Muscle of leg (tissue), 11 donors: Measurements from ENCODE around the gene KIRREL2. TPM values are rescaled to one million over a fixed set of nuclear protein-coding genes. Genes with fewer than 3 reads are reported as not detected.

Experiments
- DNase-seq: peaks from one replicate; pipeline ENCODE4 v3.0.0; 2013
- H3K27ac ChIP-seq: one replicate; pipeline ENCODE4 v1.5.1; 2013; ENCODE audit warnings: mild to moderate bottlenecking, low read length, control low read depth
- H3K27me3 ChIP-seq: one replicate; pipeline ENCODE4 v1.6.1; 2013; ENCODE audit warnings: low read length; ENCODE audit not compliant: control insufficient read depth, insufficient read depth
- H3K36me3 ChIP-seq: one replicate; pipeline ENCODE4 v1.6.1; 2013; ENCODE audit warnings: low read length; ENCODE audit not compliant: control insufficient read depth, insufficient read depth
- H3K4me1 ChIP-seq: one replicate; pipeline ENCODE4 v1.6.1; 2013; ENCODE audit warnings: low read length; ENCODE audit not compliant: control insufficient read depth, insufficient read depth
- H3K4me3 ChIP-seq: one replicate; pipeline ENCODE4 v1.5.1; 2013; ENCODE audit warnings: low read length, control low read depth
- H3K9me3 ChIP-seq: replicated peaks from 2 replicates; pipeline ENCODE4 v1.6.1; 2013; ENCODE audit warnings: low read depth, low read length; ENCODE audit not compliant: control insufficient read depth
- WGBS: methylation state at CpG from one replicate; pipeline ENCODE4 v1.1.5; 2013; ENCODE audit warnings: missing lambda C conversion rate; ENCODE audit not compliant: insufficient coverage; 5-methylcytosine and 5-hydroxymethylcytosine counted together
- polyA plus RNA-seq, 8 donors: library from polyadenylated mRNA; unstranded; fragments of 120-200 nt; gene quantifications; one replicate each; pipeline versions ENCODE4 v1.2.1 to v1.2.3, GENCODE V29; 2013; ENCODE audit warnings: inconsistent platforms in 1 of 8, low replicate concordance in 1 of 8; ENCODE audit not compliant: insufficient read length in 8 of 8, insufficient read depth in 1 of 8
- total RNA-seq: library from RNA; stranded (reverse); fragments of 120-200 nt; gene quantifications from one replicate; pipeline ENCODE4 v1.2.4, GENCODE V29; 2013

Gene KIRREL2
- total and polyA plus RNA-seq, 9 donors, result 0.28 to 1.0 (median 0.48) TPM

DNA sequence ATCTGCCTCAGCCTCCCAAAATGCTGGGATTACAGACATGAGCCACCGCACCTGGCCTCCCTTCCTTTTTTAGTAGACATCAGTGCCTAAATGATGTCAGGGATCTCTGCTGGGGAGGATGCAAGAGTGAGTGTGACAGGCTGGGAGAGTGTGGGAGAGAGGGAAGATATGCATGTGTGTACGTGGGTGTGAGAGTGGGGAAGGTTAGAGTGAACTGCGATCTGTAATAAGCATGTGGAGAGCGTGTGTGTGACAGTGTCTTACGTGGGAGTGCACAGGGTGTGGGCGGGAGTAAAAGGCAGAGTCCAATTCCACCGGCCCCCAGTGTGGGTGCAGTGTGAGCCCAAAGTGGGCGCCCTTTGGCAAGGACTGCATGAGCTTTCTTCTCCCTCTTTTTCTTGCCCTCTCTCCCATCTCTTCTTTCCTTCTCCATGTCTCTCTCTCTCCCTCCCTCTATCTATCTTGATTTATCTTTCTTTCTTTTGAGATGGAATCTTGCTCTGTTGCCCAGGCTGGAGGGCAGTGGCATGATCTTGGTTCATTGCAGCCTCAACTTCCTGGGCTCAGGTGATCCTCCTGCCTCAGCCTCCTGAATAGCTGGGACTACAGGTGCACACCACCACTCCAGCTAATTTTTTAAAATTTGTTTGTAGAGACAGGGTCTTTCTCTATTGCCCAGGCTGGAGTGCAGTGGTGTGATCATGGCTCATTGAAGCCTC lies 3.5 kb upstream of the KIRREL2 start:
- Histone ChIP-seq H3K27ac (no peak overlapping the region), H3K9me3 (no peaks in the 10 kb centered on the region), H3K4me1 (peaks cover 25% of the 10 kb centered on the region), H3K36me3 (no peaks in the 10 kb centered on the region), H3K27me3 (peaks cover 55% of the 10 kb centered on the region), H3K4me3 (no peak overlapping the region)
- WGBS, result 57% methylated on average over 6 of the region's 8 CpGs
- DNase-seq, result no peak

- H3K4me3 ChIP-seq, result no peak overlapping the region
- WGBS, result 73% methylated on average over 6 of the region's 6 CpGs
- DNase-seq, result no peak
- H3K4me1 ChIP-seq, result peaks cover 25% of the 10 kb centered on the region
- peaks cover 76% of the 10 kb centered on the region for H3K27me3 ChIP-seq
- H3K36me3 ChIP-seq, result no peaks in the 10 kb centered on the region
- H3K27ac ChIP-seq, result no peak overlapping the region
- H3K9me3 ChIP-seq, result no peaks in the 10 kb centered on the region
Observed at GRCh38 chr19:35858311-35858710, 1.6 kb downstream of the KIRREL2 start.

DNA sequence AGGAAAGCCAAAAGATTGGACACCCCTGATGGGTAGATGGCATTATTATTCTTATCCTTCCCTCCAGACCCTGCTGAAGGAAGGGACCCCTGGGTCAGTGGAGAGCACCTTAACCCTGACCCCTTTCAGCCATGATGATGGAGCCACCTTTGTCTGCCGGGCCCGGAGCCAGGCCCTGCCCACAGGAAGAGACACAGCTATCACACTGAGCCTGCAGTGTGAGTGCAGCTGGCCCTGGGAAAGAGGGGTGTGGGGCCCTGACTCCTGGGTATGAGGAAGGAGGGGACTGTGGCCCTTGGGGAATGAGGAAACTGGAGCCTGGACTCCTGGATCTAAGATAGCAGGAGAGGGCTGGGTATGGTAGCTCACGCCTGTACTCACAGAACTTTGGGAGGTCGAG lies 2.7 kb downstream of the KIRREL2 start:
- 84% methylated on average over 4 of the region's 4 CpGs for WGBS

DNA sequence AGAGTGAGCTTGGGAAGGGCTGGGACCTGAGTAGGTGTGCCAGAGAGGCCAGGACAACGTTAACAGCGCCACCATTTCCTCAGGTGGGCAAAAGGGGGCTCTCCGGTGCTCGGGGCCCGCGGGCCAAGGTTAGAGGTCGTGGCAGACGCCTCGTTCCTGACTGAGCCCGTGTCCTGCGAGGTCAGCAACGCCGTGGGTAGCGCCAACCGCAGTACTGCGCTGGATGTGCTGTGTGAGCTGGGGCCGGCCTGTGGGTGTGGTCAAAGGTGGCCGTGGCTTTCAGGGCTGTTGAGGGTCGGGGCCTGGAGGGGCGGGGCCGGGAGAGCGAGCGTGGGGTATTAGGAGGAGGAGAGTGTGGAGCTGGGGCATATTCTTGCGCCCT lies 3.7 kb downstream of the KIRREL2 start:
- peaks cover 18% of the 10 kb centered on the region for H3K4me1 ChIP-seq
- no peaks in the 10 kb centered on the region for H3K9me3 ChIP-seq
- no peaks in the 10 kb centered on the region for H3K36me3 ChIP-seq
- peaks cover 70% of the 10 kb centered on the region for H3K27me3 ChIP-seq
- 14% methylated on average over 24 of the region's 24 CpGs for WGBS
- no peak overlapping the region for H3K4me3 ChIP-seq
- DNase-seq, result no peak
- no peak overlapping the region for H3K27ac ChIP-seq

More for the DNA sequence above, 2.7 kb downstream of the KIRREL2 start:
- Histone ChIP-seq H3K27ac (no peak overlapping the region), H3K4me1 (peaks cover 25% of the 10 kb centered on the region), H3K4me3 (no peak overlapping the region), H3K9me3 (no peaks in the 10 kb centered on the region), H3K36me3 (no peaks in the 10 kb centered on the region), H3K27me3 (peaks cover 79% of the 10 kb centered on the region)
- DNase-seq, result no peak

GRCh38 chr19:35860818-35861639 lies 4.3 kb downstream of the KIRREL2 start:
- Histone ChIP-seq H3K27ac (no peak overlapping the region), H3K36me3 (no peaks in the 10 kb centered on the region), H3K9me3 (no peaks in the 10 kb centered on the region), H3K27me3 (peaks cover 65% of the 10 kb centered on the region), H3K4me1 (peaks cover 12% of the 10 kb centered on the region), H3K4me3 (no peak overlapping the region)
- 9% methylated on average over 54 of the region's 55 CpGs for WGBS
- no peak for DNase-seq

- H3K4me3 ChIP-seq, result no peak overlapping the region
- peaks cover 62% of the 10 kb centered on the region for H3K27me3 ChIP-seq
- H3K4me1 ChIP-seq, result peaks cover 6% of the 10 kb centered on the region
- 45% methylated on average over 19 of the region's 19 CpGs for WGBS
- DNase-seq, result no peak
- no peak overlapping the region for H3K27ac ChIP-seq
- H3K36me3 ChIP-seq, result no peaks in the 10 kb centered on the region
- H3K9me3 ChIP-seq, result no peaks in the 10 kb centered on the region
Observed at GRCh38 chr19:35861640-35862160, 5.0 kb downstream of the KIRREL2 start.

DNA sequence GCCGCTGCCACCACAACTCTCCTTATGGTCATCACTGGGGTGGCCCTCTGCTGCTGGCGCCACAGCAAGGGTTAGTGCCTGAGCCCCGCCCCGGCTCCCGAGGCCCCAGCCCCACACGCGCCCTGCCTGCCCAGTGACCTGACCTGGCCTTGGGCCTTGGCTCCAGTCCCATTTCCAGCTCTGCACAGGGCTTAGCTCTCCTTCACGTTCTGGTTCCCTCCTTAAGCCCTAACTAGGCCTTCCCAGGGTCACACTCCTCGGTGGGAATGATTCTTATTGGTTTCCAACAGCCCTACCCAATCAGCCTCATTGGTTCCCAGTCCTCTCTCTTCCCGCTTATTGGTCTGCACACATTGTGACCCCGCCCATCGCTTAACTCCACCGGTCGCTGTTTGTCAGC lies 5.8 kb downstream of the KIRREL2 start:
- Histone ChIP-seq H3K36me3 (no peaks in the 10 kb centered on the region), H3K27ac (no peak overlapping the region), H3K4me3 (no peak overlapping the region), H3K4me1 (no peaks in the 10 kb centered on the region), H3K9me3 (no peaks in the 10 kb centered on the region), H3K27me3 (peaks cover 58% of the 10 kb centered on the region)
- WGBS, result 87% methylated on average over 14 of the region's 14 CpGs
- no peak for DNase-seq

GRCh38 chr19:35863018-35863417 lies 6.3 kb downstream of the KIRREL2 start:
- no peak overlapping the region for H3K27ac ChIP-seq
- H3K4me1 ChIP-seq, result peaks cover 2% of the 10 kb centered on the region
- peaks cover 61% of the 10 kb centered on the region for H3K27me3 ChIP-seq
- no peaks in the 10 kb centered on the region for H3K9me3 ChIP-seq
- no peak for DNase-seq
- 93% methylated on average over 3 of the region's 5 CpGs for WGBS
- no peak overlapping the region for H3K4me3 ChIP-seq
- no peaks in the 10 kb centered on the region for H3K36me3 ChIP-seq

DNA sequence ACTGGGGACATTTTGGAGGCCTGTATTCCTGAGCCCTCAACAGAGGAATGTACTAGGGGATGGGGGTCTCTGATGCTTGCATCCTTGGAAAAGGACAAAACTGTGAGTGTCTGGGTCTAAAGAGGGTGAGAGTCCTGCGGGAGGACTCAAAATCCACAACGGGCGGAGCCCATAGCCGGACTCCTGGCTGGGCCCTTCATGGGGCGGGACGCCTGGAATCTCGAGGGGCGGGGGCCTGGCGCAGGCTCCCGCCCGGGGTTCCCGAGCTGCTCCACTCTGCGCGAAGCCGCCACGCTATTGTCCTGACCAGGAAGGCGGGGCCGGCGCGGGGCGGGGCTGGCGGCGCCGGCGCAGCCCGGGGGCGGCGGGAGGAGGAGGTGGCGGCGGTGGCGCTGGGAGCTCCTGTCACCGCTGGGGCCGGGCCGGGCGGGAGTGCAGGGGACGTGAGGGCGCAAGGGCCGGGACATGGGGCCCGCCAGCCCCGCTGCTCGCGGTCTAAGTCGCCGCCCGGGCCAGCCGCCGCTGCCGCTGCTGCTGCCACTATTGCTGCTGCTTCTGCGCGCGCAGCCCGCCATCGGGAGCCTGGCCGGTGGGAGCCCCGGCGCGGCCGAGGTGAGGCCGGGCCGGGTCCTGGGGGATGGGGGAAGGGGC lies 11.6 kb downstream of the KIRREL2 start, which contains the start of gene APLP1:
APLP1 (plus strand) TSS at position 403 of the 651 bp plus-strand sequence; CDS start at position 466, 63 bp downstream.
- DNase-seq, result peak; percentile 77
- Histone ChIP-seq H3K36me3 (no peaks in the 10 kb centered on the region), H3K27ac (no peak within 1 kb of the TSS), H3K27me3 (peaks cover 41% of the 10 kb centered on the region), H3K9me3 (no peaks in the 10 kb centered on the region), H3K4me1 (peaks cover 20% of the 10 kb centered on the region), H3K4me3 (peak within 1 kb of the TSS; percentile 21)
- 0% methylated on average over 58 of the region's 60 CpGs for WGBS
